HG03460 (cell line): ENCODE results near the gene HAUS7.

Source experiments
- ATAC-seq: cut with Tn5 transposase; IDR thresholded peaks from one replicate; pipeline ENCODE4 v1.9.1; 2021; ENCODE audit not compliant: unreplicated experiment

Gene HAUS7

DNA sequence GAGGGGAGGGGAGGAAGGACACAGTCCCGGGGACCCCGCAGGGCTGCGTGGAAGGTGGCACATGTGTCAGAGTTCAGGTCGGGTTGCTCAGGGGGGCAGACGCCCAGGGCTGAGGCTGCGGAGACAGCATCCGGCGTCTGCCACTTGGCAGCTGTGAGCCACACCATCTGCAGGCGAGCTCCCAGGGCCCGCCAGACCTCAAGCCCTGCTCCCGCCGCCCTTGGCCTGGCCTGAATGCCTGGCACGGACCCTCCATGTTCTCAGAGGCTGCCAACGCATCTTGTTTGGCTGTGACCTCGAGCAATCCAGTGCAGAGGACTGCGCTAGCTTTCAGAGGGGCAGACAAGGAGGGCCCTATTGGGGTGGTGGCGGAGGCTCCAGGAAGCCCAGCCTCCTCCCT, 29.5 kb upstream of the HAUS7 start:
- ATAC-seq, result no peak

DNA sequence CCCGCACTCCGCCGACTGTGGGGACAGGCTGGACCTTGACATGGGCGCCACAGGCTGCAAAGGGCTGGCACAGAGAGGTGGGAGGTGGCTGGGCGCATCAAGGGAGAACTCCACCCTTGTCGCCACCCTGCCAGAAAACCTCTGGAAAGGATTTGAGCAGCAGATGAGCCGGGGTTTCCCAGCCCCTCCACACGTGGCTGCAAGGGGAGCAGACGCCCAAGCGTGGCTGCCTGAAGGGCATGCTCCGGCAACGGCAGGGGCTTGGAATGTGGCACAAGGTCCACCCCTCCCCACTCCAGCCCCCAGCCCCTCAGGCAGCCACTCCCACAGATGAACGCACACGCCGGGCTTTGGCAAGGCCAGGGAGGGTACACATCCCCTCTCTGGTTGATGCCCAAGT, 29.0 kb upstream of the HAUS7 start:
- no peak for ATAC-seq

DNA sequence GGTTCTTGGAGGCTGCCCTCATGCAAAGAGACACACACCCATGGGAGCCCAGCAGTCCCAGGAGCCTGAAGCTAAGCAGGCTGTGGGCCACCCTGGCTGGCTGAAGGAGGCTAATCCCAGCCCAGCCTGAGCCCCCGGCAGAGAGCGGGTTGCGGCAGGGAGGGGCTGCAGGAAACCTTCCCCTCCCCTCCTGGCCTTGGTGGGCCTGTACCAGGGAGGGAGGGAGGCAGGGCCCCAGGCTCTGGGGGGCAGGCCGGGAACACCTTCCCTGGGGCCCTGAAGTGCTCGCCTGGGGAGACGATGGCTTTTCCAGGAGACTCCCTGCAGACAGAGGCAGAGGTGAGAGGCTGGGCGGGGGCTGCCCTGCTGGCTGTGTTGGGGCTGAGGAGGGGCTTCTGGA, 28.1 kb upstream of the HAUS7 start:
- ATAC-seq, result no peak

DNA sequence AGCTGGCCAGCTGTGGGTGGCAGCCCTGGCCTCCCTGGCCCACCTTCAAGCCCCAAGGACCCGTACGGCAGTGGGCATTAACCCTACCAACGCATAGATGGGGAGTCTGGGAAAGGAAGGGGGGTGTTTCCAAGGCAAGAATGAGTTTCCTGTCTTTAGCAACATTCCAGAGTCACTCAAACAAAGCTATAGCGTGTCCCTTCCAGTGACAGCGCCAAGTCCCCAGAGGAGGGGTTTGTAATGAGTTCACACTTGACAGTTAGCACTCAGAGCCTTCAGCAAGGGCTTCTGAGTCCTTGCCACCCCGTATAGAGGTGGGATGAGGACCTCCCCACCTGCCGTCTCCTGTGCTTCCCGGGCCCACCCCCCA, 26.2 kb upstream of the HAUS7 start:
- no peak for ATAC-seq

DNA sequence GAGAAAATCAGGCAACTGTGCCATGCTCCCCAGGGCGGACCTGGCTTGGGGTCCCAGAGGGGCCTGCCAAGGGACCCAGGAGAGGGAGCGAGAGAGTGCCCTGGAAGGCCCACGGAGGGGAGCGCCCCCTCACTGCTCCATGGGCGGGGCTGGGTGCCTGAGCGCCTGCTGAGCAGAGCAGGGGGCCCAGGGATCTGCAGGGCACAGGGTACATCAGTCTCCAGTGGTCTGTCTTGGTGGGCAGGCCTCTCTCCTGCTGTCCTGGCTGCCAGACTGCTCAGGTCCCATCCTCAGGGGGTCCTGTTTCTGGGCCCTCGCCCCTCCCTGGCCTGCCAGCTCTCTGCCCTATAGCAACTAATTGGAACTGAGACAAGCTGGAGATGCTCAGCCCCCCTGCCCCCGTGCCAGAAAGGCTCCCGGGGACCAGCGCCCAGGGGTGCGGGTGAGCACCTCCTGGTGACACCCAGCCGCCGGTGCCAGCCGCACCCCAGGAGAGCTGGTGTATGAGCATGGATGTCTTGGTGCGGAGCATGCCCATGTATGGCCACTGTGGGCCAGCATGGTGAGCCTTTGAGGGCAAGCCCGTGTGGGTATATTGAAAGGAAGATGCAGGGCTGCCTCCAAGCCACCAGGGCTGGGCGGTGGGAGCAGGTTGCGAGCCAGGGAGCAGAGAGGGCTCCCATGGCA, 25.7 kb upstream of the HAUS7 start:
- ATAC-seq, result no peak

DNA sequence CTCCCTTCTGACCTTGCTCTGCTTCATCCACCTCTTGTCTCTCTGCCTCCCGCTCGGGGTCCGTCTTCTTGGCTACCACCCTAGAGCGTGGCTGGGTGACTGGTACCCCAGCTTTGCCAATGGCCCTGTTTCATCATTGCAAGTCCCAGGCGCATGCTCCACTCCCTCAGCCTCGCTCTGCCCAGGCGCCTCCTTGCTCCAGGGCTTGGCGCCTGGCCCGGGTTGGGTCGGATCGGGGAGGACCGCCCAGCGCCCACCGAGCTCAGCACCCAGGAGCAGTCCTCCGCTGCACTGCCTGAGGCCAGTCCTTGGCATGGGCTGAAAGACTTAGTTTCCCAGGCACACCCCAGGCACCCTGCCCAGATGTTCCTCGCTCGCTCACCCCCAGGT, 25.0 kb upstream of the HAUS7 start:
- ATAC-seq, result no peak

DNA sequence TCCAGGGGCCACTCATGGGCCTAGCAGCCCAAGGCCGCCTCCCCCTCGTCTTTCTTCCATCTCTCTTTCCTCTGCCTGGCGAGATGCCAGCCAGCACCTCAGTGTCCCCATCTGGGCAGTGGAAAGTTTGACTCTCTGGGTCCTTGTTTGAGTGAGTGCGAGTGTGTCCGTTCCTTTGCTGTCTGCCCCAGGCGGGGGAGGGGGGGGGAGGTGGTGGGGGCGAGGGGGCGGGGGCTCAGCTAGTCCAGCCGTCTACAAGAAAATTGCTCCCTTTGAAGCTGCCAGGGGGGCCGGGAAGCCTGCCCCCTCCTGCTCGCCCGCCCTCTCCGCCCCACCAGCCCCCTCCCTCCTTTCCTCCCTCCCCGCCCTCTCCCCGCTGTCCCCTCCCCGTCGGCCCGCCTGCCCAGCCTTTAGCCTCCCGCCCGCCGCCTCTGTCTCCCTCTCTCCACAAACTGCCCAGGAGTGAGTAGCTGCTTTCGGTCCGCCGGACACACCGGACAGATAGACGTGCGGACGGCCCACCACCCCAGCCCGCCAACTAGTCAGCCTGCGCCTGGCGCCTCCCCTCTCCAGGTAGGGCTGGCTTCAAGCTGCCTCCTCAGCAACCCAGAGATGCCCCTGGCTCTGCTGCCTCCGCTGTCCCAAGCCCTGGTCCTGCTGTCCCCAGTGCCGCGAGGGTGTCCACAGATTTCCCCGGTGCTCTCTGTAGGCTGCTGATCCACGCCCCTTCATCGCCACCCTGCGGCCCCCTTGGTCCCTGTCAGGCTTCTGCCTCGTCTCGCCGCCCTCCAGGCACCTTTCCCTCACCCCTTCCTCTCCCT, 24.4 kb upstream of the HAUS7 start, which contains the start of gene BGN:
Gene BGN (plus strand): TSS at position 440 of the 821 bp plus-strand sequence. CDS start 9,652 bp downstream, outside the sequence.
- ATAC-seq, result no peak

DNA sequence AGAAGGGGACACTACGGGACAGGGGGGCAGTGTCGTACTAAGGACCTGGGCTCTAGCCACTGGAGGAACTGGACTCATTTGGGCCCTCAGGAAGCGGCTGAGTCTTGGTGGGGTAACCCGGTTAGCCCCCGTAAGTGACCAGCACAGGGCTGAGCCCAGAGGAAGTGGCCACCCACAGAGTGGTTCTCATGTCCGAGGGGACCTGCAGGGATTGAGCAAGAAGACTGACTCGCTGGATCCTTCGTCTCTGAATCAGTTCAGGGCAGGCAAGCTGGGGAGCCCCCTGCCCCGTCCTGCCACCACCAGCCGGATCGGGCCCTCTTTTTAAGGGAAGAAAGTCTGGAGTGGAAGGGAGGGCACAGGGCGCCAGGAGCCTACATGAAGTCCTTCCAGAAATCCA, 23.7 kb upstream of the HAUS7 start:
- no peak for ATAC-seq

DNA sequence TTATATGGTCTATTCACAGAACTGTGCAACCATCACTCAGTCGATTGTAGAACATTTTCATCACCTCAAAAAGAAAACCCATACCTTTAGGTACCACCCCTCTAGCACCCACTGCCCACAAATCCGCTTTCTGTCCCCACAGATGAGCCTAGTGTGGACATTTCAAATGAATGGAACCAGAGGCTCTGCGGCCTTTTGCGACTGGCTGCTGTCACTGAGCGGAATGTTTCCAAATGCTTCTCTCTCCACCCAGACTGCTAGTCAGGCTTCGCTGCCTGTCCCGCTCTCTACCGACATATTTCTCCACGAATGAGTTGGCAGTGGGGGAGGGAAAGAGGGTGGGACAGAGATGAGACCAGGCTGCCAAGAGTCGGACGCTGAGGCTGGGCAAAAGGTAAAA, 22.7 kb upstream of the HAUS7 start:
- ATAC-seq, result no peak

DNA sequence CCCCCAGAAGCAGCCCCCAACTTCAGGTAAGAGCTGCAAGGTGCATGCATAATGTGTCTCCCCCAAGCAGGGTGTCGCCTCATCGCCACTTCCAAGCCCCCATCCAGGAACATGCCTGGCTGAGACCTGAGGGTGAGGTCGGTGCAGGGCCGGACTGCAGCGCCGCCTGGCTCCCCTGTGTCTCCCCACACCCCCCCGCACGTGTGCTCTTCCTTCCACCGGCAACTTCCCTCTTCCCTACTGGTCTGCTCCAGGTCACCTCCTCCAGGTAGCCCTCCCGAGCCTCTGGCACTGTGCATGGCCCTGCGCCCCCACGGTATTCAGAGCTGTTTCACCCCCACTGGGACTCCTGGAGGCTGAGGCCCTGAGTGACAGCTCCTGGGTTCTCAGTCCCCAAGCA, 22.2 kb upstream of the HAUS7 start:
- no peak for ATAC-seq

DNA sequence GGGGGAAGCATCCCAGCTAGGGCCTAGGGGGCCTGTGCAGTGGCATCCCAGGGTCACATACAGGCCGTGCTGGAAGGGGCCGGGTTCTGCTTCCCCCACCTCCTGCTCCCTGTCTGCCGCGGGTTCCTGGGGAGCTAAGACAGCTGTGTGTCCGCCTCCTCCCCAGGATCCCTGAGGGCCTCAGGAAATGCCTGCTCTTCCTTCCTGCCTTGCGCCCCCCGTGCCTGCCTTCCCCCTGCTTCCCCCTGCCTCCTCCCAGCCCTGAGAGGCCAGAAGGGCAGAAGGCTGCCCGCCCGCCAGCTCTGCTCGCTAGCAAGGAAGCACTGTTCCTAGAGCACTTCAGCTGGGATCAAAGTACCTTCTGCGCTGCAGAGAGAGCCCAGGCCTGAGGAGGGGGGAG, 21.5 kb upstream of the HAUS7 start:
- no peak for ATAC-seq

DNA sequence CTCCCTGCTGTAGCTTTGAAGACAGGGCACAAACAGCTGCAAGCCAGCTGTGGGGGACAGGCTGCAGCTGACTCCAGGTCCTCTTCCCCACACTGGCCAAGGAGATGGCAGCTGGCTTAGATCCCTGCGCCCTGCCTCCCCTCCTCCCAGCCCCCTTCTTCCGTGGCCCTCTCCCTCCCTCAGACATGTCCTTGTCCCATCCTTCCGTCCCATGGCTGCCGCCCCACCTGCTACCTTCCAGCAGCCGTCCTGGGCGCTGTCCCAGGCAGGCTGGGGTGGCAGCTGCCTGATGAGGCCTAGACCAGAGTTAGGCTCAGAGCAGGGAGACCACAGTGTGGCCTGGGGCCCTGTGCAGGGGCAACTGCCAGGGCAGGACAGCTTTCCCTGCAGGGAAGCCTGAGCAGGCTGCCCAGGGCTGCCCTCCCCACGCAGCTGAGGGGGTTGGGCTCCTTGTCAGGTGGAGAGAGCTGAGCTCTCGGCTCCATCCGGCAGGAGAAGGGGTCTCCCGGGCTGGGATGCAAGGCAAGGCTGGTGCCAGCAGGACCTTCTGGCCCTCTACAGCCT, 21.1 kb upstream of the HAUS7 start:
- ATAC-seq, result no peak

DNA sequence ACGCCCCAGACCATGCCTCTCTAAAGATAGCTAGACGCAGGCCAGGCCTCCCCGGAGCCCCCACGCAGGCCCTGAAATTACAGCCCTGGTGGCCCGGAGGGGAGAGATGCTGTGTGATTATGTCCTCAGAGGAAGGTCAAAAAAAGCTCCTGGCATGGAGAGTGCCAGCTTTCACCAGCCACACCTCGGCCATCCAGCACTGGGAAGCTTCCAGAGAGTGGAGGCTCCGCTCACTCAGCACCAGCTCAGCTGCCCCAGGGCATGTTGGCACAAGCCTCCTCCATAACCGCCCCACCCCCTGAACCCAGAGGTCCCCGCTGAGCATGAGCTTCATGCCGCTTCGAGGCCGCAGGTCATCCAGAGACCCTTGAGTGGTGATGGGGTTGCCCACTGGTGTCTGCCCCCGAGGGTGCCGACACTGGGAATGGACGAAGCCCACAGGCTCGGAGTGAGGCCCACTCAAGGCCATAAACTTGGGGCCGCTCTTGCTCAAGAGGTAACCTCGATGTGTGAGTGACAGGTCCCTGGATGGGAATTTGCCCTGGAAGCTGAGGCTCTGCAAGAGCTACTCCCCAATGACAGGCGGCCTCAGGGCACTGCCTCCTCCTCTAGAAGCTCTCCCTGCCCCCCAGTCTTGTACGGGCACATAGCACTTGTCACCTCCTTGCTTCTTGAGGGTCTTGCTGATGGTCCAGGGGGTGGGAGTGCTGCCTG, 20.0 kb upstream of the HAUS7 start:
- ATAC-seq, result no peak

DNA sequence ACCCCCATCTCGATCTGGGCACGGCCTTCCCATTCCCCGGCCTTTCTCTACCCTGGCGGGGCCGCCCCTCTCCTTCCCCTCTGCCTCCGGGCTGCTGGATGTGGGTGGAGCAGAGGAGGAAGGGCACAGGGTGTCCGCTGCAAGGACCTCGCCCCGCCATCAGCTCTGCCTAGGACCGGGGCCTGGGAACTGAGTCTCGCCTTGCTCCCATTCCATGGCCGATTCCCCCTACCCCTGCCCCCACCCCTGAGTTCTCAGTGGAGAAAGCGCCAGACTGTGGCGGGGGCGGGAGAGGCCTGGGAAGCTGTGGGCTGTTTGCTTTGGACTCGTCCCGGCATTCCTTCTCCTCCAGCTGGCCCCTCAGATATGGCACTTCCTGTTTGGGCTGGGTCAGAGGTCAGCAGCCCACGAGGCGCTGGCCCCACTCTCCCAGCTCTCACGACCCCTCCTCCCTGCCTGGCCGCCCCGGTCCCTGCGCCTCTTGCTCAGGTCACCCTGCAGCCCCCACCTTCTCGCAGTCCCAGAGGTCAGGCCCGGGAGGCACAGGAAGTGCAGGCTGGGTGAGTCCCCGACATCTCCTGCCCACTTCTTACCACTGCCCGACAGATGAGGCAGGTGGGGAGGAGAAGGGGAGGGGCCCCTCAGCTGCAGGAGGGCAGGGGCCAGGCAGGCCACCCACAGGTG, 18.0 kb upstream of the HAUS7 start:
- ATAC-seq, result no peak

DNA sequence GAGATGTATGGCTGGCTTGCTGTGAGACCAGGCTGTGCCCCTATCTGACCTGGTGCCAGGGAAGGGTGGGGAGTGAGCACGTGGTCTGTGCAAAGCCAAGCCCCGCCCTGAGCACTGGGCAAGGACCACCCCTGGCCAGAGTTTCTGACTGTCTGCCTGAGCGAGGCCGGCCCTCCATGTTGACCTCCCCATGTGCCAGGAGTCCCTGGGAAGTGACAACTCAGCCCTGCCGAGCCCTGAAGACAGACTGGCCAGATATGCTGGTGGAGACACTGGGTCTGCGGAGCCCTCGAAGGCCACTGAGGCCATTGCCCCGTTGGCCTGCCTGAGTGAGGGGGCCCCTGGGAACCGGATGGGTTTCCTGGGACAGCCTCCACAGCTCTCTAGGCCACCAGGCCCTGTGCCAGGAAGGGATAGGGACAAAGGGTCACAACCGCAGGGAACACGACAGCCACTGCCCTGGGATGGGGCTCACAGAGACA, 17.3 kb upstream of the HAUS7 start:
- no peak for ATAC-seq

DNA sequence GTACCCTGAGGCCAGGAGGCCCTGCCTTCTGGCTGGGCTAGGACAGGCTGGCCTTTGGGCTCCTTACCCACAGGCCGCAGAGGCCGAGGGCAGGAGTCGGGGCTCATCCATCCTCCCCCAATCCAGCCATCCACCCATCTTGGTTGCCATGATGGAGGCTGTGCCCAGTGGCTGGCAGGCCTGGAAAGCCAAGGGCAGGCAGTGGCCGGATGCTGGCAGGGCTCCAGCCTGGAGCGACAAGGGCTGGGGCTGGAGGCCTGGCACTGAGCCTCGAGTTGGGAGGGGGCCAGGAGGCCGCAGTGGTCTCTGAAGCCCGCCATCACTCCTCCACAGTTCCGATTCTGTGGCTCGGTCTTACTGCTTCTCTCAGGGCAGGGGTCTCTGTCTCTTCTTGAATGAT, 15.8 kb upstream of the HAUS7 start:
- ATAC-seq, result no peak

DNA sequence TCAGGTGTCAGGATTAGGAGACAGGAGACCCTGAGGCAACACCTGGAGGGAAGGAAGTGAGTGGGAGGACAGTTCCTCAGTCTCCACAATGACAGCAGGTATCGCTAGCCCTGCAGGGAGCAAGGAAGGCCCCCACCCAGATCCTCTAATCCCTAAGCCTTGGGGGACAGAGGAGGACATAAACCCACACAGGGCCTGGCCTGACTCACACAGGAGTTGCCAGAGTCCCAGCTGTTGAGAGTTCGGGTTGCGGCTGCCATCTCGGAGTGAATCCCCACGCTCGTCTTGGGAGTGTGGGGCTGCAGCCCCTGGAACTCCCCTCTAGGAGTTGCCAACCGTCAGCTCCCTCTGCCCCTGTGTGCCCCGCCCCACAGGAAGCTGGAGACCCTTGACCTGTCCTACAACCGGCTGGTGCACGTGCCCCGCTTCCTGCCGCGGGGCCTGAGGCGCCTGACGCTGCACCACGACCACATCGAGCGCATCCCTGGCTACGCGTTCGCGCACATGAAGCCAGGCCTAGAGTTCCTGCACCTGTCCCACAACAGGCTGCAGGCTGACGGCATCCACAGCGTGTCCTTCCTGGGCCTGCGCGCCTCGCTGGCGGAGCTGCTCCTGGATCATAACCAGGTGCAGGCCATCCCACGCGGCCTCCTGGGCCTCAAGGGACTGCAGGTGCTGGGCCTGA, 15.2 kb upstream of the HAUS7 start:
- no peak for ATAC-seq

DNA sequence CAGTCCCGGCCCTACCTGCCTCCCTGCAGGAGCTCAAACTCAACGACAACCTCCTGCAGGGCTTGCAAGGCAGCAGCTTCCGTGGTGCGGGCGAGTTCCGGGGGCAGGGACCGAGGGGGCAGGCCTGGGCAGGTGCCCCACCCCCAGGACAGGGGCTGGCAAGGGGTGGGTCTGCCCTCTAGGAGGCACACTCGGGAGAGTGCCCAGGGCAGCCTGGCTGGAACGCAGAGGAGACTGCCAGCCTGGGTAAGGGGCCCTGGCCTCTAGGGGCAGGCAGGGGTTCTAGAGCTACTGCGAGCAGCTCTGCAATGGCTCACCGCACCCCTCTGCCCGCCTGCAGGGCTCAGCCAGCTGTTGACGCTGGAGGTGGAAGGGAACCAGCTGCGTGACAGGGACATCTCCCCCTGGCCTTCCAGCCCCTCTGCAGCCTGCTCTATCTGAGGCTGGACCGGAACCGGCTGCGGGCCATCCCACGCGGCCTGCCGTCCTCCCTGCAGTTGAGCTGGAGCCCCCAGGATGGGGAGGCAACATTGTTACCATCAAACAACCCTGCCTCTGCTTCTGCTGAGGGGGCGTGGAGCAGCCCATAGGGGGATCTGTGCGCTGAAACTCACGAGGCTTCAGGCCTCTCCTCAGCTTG, 12.1 kb upstream of the HAUS7 start:
- ATAC-seq, result no peak

DNA sequence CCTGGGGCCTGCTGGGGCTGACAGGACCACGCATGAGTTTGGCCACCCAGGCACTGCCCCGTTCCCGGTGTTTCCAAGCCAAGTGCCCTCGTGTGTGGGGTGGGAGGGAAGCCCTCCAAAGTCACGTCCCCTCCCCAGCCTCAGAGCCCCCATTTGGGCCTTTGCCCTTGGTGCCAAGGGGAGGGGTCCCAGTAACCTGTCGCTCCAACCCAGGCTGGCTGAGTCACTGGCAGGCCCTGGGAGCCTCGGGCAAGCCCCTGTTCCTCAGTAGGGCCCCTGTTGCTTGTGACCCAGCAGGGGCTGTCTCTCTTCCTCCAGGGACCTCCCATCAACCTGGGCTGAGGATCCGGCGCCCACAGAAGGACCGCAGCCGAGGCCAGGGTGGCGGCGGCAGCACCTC, 10.7 kb upstream of the HAUS7 start:
- ATAC-seq, result no peak

DNA sequence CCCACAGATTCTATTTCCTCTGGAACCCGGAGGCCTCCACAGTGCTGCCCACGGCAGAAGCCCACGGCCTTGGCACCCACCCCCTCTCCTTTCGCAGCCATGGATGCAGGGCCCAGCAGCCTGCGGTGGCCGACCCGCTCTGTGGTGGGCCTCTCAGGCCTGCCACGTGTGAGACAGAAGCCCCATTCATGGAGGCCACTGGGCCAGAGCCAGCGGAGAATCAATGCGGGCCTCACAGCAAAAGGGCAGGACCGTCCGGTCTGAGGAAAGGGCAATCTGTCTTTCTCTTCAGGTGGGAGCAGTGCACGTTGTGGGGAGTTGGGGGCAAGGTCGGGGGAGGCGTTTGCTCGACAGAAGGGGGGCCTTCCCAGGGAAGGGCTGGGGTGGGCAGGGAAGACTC, 8.4 kb upstream of the HAUS7 start:
- no peak for ATAC-seq
